ENCODE data around the gene FCER1G. TPM values are rescaled to one million over a fixed set of nuclear protein-coding genes. Genes with fewer than 3 reads are reported as not detected.

FCER1G gene
- polyA plus RNA-seq, 1 donor: 10.8 TPM

GRCh38 chr1:161185732-161186311, 29.3 kb upstream of the FCER1G start:
- DNase-seq: no peak

GRCh38 chr1:161187311-161187710, 27.8 kb upstream of the FCER1G start:
- no peak for DNase-seq

- DNase-seq: no peak
These were observed 26.7 kb upstream of the FCER1G start for GRCh38 chr1:161188381-161188780.

GRCh38 chr1:161189036-161189435, 26.1 kb upstream of the FCER1G start:
- DNase-seq: no peak

GRCh38 chr1:161190962-161191521, 24.1 kb upstream of the FCER1G start:
- no peak for DNase-seq

- no peak for DNase-seq
These were observed 23.1 kb upstream of the FCER1G start for GRCh38 chr1:161191971-161192370.

- peak; percentile 68 for DNase-seq
These were observed 22.3 kb upstream of the FCER1G start for GRCh38 chr1:161192476-161193465.

- DNase-seq: no peak
These were observed 21.4 kb upstream of the FCER1G start for GRCh38 chr1:161193561-161194235.

GRCh38 chr1:161195171-161195570, 19.9 kb upstream of the FCER1G start:
- no peak for DNase-seq

GRCh38 chr1:161196111-161196510, 19.0 kb upstream of the FCER1G start:
- no peak for DNase-seq

GRCh38 chr1:161196521-161197451, 18.3 kb upstream of the FCER1G start:
- no peak for DNase-seq

- DNase-seq: no peak
These were observed 17.4 kb upstream of the FCER1G start for GRCh38 chr1:161197560-161198193.

- peak; percentile 70 for DNase-seq
These were observed 16.8 kb upstream of the FCER1G start for GRCh38 chr1:161198194-161198896.

- DNase-seq: no peak
These were observed 16.1 kb upstream of the FCER1G start, which contains the start of gene ADAMTS4 for GRCh38 chr1:161198897-161199431. Gene ADAMTS4, minus strand, starts transcription at chr1:161199054. Its CDS starts 427 bp downstream, at chr1:161198627.

GRCh38 chr1:161199506-161200139, 15.5 kb upstream of the FCER1G start:
- DNase-seq: no peak

- no peak for DNase-seq
These were observed 14.6 kb upstream of the FCER1G start for GRCh38 chr1:161200421-161200991.

- no peak for DNase-seq
These were observed 13.9 kb upstream of the FCER1G start for GRCh38 chr1:161200992-161201835.
